ENCODE measurements around the gene SEC24B.

- TF ChIP-seq, protein P1, sequence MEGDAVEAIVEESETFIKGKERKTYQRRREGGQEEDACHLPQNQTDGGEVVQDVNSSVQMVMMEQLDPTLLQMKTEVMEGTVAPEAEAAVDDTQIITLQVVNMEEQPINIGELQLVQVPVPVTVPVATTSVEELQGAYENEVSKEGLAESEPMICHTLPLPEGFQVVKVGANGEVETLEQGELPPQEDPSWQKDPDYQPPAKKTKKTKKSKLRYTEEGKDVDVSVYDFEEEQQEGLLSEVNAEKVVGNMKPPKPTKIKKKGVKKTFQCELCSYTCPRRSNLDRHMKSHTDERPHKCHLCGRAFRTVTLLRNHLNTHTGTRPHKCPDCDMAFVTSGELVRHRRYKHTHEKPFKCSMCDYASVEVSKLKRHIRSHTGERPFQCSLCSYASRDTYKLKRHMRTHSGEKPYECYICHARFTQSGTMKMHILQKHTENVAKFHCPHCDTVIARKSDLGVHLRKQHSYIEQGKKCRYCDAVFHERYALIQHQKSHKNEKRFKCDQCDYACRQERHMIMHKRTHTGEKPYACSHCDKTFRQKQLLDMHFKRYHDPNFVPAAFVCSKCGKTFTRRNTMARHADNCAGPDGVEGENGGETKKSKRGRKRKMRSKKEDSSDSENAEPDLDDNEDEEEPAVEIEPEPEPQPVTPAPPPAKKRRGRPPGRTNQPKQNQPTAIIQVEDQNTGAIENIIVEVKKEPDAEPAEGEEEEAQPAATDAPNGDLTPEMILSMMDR (IDR thresholded peaks at IDR 0.05; ENCODE audit: insufficient read depth, low read depth, low read length), result no peak
- no peak for TF ChIP-seq EZH2 (IDR thresholded peaks at IDR 0.05; ENCODE audit: insufficient read depth, low read length)
Observed at GRCh38 chr4:109383823-109384222, 49.8 kb upstream of the SEC24B start.
